Gastroesophageal sphincter (tissue), 4 donors: Measurements from ENCODE around the gene COL25A1. TPM values are rescaled to one million over a fixed set of nuclear protein-coding genes. Genes with fewer than 3 reads are reported as not detected.

Source experiments
- ATAC-seq: fragments of 150-250 bp; one replicate; pipeline ENCODE4 v1.9.1; 2016; ENCODE audit warnings: mild to moderate bottlenecking, moderate library complexity
- H3K27ac ChIP-seq, 4 donors: fragments of 200-600 bp; sonication (generic) in 3 of 4; 1 replicate in 3 of 4; 2 replicates in 1 of 4; pipeline ENCODE4 v1.5.1; 2016 to 2019
- H3K27me3 ChIP-seq: fragments of 200-600 bp; sonication (generic); one replicate; pipeline ENCODE4 v1.5.1; 2019
- H3K36me3 ChIP-seq, 2 donors: fragments of 200-600 bp; sonication (generic); one replicate each; pipeline ENCODE4 v1.5.1; 2019; ENCODE audit warnings: control low read depth in 1 of 2
- H3K4me1 ChIP-seq, 3 donors: fragments of 200-600 bp; sonication (generic); 1 replicate in 2 of 3; 2 replicates in 1 of 3; pipeline ENCODE4 v1.5.1; 2016 to 2019; ENCODE audit warnings: control low read depth in 2 of 3
- H3K4me3 ChIP-seq, 2 donors: fragments of 200-600 bp; sonication (generic); one replicate each; pipeline ENCODE4 v1.5.1; 2019; ENCODE audit warnings: mild to moderate bottlenecking in 1 of 2, moderate library complexity in 1 of 2
- H3K9me3 ChIP-seq, 3 donors: fragments of 200-600 bp; sonication (generic); one replicate each; pipeline ENCODE4 v1.5.1; 2017 to 2019; ENCODE audit warnings: control low read depth in 2 of 3
- EP300 ChIP-seq: sonication (generic); formaldehyde crosslinking; IDR thresholded peaks from one replicate; pipeline ENCODE4 v1.6.1; 2017; ENCODE audit warnings: antibody characterized with exemption, mild to moderate bottlenecking
- POLR2A ChIP-seq, 2 donors: fragments of 450-650 bp; IDR thresholded peaks; one replicate each; pipeline ENCODE4 v1.6.1; 2017; ENCODE audit warnings: antibody characterized with exemption in 2 of 2, mild to moderate bottlenecking in 2 of 2, moderate library complexity in 1 of 2
- POLR2AphosphoS5 ChIP-seq: sonication (generic); formaldehyde crosslinking; IDR thresholded peaks from one replicate; pipeline ENCODE4 v1.6.1; 2017; ENCODE audit warnings: antibody characterized with exemption
- WGBS, 2 donors: methylation state at CpG; one replicate each; pipeline ENCODE4 v1.1.5; 2018; ENCODE audit warnings: low coverage in 1 of 2; 5-methylcytosine and 5-hydroxymethylcytosine counted together
- total RNA-seq, 4 donors: library from RNA; depleted of rRNA; stranded (reverse); fragments of >200 nt; gene quantifications; one replicate each; pipeline ENCODE4 v1.1.0, GENCODE V29; 2016
- TF ChIP-seq, protein P1 (sequence below), 4 experiments: fragments of 200-600 bp in 2 of 4; fragments of 450-650 bp in 2 of 4; sonication (generic) in 1 of 4; IDR thresholded peaks; one replicate each; pipeline ENCODE4 v1.5.1; 2017 to 2019; ENCODE audit warnings: antibody characterized with exemption in 4 of 4, mild to moderate bottlenecking in 2 of 4, moderate library complexity in 2 of 4

COL25A1 gene
- total RNA-seq, 4 donors from 2014 or later = 0.40 to 1.8 (median 1.0) TPM

DNA sequence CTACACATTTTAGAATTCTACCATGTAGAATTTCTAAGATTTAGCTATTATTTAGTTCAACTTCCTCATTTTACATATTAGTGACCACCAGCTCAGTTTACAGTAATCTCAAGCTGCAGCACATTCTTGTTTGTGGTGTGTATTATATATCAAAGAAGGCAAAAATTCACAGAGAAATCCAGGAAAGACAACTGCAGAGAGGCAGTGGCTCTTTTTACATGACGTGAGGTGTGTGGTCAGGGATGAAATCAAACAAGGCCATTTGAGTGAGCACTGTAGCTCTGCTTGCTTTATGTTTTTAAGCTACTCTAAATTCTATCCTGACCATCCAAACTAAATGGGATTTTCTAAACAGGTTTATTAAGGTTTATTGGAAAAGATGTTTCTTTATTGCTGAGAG lies 71.1 kb downstream of the COL25A1 start:
- WGBS, 2 donors = 67 to 92% methylated on average over 1 of the region's 1 CpG
- ATAC-seq = no peak
- Histone ChIP-seq H3K4me3 (no peak overlapping the region), H3K27ac (no peak overlapping the region), H3K36me3 (no peaks in the 10 kb centered on the region), H3K27me3 (no peaks in the 10 kb centered on the region), H3K9me3 (no peaks in the 10 kb centered on the region), H3K4me1 (no peaks in the 10 kb centered on the region)
- TF ChIP-seq POLR2A (IDR thresholded peaks at IDR 0.05) (no peak), EP300 (no peak), POLR2AphosphoS5 (no peak)
- TF ChIP-seq, protein P1, sequence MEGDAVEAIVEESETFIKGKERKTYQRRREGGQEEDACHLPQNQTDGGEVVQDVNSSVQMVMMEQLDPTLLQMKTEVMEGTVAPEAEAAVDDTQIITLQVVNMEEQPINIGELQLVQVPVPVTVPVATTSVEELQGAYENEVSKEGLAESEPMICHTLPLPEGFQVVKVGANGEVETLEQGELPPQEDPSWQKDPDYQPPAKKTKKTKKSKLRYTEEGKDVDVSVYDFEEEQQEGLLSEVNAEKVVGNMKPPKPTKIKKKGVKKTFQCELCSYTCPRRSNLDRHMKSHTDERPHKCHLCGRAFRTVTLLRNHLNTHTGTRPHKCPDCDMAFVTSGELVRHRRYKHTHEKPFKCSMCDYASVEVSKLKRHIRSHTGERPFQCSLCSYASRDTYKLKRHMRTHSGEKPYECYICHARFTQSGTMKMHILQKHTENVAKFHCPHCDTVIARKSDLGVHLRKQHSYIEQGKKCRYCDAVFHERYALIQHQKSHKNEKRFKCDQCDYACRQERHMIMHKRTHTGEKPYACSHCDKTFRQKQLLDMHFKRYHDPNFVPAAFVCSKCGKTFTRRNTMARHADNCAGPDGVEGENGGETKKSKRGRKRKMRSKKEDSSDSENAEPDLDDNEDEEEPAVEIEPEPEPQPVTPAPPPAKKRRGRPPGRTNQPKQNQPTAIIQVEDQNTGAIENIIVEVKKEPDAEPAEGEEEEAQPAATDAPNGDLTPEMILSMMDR (IDR thresholded peaks at IDR 0.05) = no peak

DNA sequence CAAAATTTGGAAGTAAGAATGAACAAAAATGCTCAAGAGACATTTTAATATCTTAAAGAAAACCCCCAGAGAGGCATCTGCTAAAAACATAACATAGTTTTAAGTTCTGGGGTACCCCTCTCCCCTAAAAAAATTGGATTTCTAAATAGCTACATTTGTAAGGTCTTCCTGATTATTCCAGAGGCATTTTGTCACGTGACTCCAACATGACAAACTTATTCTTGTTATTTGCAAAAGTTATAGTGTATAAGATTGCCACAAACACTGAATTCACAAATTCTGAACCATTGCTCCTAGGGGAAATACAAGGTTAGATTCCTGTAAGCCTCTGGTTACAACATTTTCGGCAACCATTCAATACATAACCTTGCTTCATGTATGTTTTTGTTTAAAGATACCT lies 73.4 kb downstream of the COL25A1 start:
- WGBS, 2 donors = 83 to 100% methylated on average over 2 of the region's 2 CpGs
- H3K36me3 ChIP-seq = no peaks in the 10 kb centered on the region
- H3K4me3 ChIP-seq = no peak overlapping the region
- H3K27ac ChIP-seq = no peak overlapping the region
- ATAC-seq = no peak
- no peaks in the 10 kb centered on the region for H3K9me3 ChIP-seq
- no peaks in the 10 kb centered on the region for H3K4me1 ChIP-seq
- H3K27me3 ChIP-seq = no peaks in the 10 kb centered on the region
- TF ChIP-seq, protein P1 (IDR thresholded peaks at IDR 0.05) = no peak
- no peak for TF ChIP-seq POLR2AphosphoS5
- TF ChIP-seq POLR2A (IDR thresholded peaks at IDR 0.05) = no peak
- no peak for TF ChIP-seq EP300

DNA sequence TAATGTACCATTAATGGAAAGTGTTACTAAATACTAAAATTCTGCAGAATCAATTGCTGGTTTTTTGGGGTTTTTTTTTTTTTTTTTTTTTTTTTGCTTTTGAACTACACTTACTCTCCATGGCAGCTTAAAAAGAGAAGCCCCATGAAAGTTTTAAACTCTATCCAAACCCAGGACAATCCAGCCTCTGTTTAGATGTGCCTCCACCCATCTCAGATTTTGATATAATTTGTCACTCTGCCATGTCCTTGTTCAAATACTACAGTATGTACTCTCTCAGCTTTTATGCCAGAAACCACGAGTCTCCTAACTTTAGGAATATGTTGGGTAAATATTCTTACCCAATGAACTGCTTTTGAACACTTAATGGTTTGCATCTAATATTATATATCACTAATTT lies 84.2 kb downstream of the COL25A1 start:
- ATAC-seq = no peak
- no peak overlapping the region for H3K4me3 ChIP-seq

DNA sequence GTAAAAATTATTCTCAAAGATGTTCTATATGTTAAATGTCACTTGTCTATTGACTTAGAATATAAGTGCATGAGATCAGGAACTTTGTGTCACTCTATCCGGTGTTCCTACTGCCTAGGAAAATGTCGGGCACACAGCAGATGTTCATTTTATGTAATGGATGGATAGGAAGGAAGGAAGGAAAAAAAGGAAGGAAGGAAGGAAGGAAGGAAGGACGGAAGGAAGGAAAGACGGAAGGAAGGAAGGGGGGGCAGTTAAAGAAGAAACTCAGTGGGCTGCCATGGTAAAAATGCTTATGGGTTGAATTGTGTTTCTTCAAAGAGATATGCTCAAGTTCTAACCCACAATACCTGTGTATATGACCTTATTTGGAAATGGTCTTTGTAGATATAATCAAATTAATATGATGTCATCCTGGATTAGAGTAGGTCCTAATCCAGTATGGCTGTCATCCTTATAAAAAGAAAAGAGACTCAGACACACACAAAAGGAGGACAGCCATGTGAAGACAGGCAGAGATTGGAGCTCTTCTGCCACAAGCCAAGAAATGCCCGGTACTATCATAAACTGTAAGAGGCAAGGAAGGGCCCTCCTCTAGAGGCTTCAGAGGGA lies 86.3 kb downstream of the COL25A1 start:
- H3K27me3 ChIP-seq = no peaks in the 10 kb centered on the region
- H3K36me3 ChIP-seq = no peaks in the 10 kb centered on the region
- ATAC-seq = no peak
- TF ChIP-seq EP300 (no peak), POLR2A (IDR thresholded peaks at IDR 0.05) (no peak), POLR2AphosphoS5 (no peak)
- TF ChIP-seq, protein P1 (IDR thresholded peaks at IDR 0.05) = no peak
- peaks cover 0 to 6% (median 0%) of the 10 kb centered on the region in 3 donors for H3K4me1 ChIP-seq
- H3K27ac ChIP-seq = no peak overlapping the region
- no peak overlapping the region for H3K4me3 ChIP-seq
- WGBS, 2 donors = 86 to 96% methylated on average over 2 to 5 of the region's 5 CpGs
- no peaks in the 10 kb centered on the region for H3K9me3 ChIP-seq

More for the DNA sequence above, 84.2 kb downstream of the COL25A1 start:
- WGBS, 2 donors = 60 to 62% methylated on average over 1 of the region's 1 CpG
- Histone ChIP-seq H3K36me3 (no peaks in the 10 kb centered on the region), H3K27ac (no peak overlapping the region), H3K9me3 (no peaks in the 10 kb centered on the region), H3K4me1 (peaks cover 0 to 6% (median 0%) of the 10 kb centered on the region in 3 donors), H3K27me3 (no peaks in the 10 kb centered on the region)
- TF ChIP-seq POLR2AphosphoS5 (no peak), POLR2A (IDR thresholded peaks at IDR 0.05) (no peak), EP300 (no peak)
- TF ChIP-seq, protein P1 (IDR thresholded peaks at IDR 0.05) = no peak

DNA sequence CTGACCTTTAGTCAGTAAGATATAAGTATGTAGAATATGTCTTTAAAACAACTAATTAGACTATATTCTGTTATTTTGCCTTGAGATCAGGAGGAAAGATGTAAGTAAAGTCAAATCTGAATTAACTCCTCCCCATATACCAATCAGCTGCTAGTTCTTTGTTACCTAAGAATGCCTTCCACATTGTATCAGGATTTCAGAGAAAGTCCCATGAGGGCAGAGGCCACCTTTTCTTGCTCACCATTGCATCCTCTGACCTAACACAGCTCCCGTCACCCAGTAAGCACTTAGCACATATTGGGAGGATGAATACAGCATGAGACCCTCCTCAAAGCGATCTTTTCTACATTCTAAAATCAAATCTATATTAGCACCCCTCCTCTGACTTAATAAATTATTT lies 87.0 kb downstream of the COL25A1 start:
- TF ChIP-seq, protein P1 (IDR thresholded peaks at IDR 0.05) = no peak
- TF ChIP-seq POLR2AphosphoS5 (no peak), POLR2A (IDR thresholded peaks at IDR 0.05) (no peak), EP300 (no peak)
- Histone ChIP-seq H3K4me1 (peaks cover 0 to 6% (median 0%) of the 10 kb centered on the region in 3 donors), H3K27me3 (no peaks in the 10 kb centered on the region), H3K9me3 (no peaks in the 10 kb centered on the region), H3K36me3 (no peaks in the 10 kb centered on the region), H3K27ac (no peak overlapping the region), H3K4me3 (no peak overlapping the region)
- no peak for ATAC-seq
- WGBS, 2 donors = 96 to 100% methylated on average over 2 of the region's 2 CpGs
